Lower leg skin (tissue), 4 donors: ENCODE results near the gene GABRD. TPM values are rescaled to one million over a fixed set of nuclear protein-coding genes. Genes with fewer than 3 reads are reported as not detected.

Experiments used
- DNase-seq, 2 donors: peaks; one replicate each; pipeline ENCODE4 v3.0.0-alpha.2; 2019; ENCODE audit warnings: low spot score in 2 of 2
- H3K4me3 ChIP-seq: fragments of 200-600 bp; sonication (generic); 2 replicates; pipeline ENCODE4 v1.5.1; 2017; ENCODE audit warnings: mild to moderate bottlenecking, low read depth; ENCODE audit not compliant: poor library complexity, severe bottlenecking
- CTCF ChIP-seq, 3 donors: fragments of 450-650 bp; IDR thresholded peaks; one replicate each; pipeline ENCODE4 v1.5.1; 2016; ENCODE audit warnings: antibody characterized with exemption in 3 of 3, mild to moderate bottlenecking in 3 of 3, moderate library complexity in 2 of 3
- POLR2A ChIP-seq, 2 donors: fragments of 450-650 bp; IDR thresholded peaks; one replicate each; pipeline ENCODE4 v1.6.1; 2016 to 2017; ENCODE audit warnings: antibody characterized with exemption in 2 of 2, mild to moderate bottlenecking in 1 of 2, moderate library complexity in 1 of 2
- WGBS, 2 donors: methylation state at CpG; one replicate each; pipeline ENCODE4 v1.1.5; 2018; 5-methylcytosine and 5-hydroxymethylcytosine counted together
- intact Hi-C: fragments of 100-400 bp; cut with DNase I; formaldehyde crosslinking; loops from one replicate; pipeline ENCODE4 v1.15.0; 2023; ENCODE audit warnings: low total_unique reads
- total RNA-seq, 4 donors: library from RNA; depleted of rRNA; stranded (reverse); fragments of >200 nt; gene quantifications; one replicate each; pipeline ENCODE4 v1.1.0, GENCODE V29; 2016

Gene GABRD
- total RNA-seq, 4 donors from 2014 or later = 1.1 to 5.1 (median 2.0) TPM; not detected in 1

DNA sequence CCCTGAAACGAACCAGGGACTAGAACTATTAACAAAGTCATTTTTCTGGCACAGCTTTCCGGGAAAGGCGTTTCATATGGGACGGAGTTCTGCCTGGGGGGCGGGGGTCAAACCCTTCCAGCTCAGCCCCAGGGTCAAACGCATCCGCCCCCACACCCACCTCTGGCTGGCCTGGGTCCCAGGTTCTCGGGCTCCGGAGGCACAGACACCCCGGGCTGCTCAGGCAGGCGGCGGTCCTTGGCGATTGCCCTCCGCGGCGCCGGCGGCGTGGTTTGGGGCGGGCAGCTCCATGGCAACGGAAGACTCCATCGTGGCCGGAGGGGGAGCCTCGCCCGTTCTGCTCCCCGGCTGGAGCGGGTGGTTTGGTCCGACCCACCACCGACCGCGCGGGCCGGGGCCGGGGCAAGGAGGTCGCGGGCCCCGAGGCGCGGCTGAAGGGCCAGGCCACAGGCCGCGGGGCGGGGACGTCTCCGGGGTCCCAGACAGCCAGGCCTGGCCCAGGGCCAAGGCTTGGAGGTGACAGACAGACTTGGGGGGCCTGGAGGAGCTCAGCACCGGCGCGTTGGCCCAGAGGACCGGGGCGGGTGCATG is 15.5 kb upstream of the GABRD start, which contains the start of gene CFAP74:
TSS of gene CFAP74 (minus strand) at position 246 of the 591 bp plus-strand sequence. CDS start 12,830 bp downstream, outside the sequence.
- no peak for TF ChIP-seq CTCF (IDR thresholded peaks at IDR 0.05)
- no peak for TF ChIP-seq POLR2A (IDR thresholded peaks at IDR 0.05)
- H3K4me3 ChIP-seq = no peak within 1 kb of the TSS
- intact Hi-C loops = no loop called here
- no peak for DNase-seq
- 12 to 20% methylated on average over 21 to 22 of the region's 49 CpGs for WGBS, 2 donors

DNA sequence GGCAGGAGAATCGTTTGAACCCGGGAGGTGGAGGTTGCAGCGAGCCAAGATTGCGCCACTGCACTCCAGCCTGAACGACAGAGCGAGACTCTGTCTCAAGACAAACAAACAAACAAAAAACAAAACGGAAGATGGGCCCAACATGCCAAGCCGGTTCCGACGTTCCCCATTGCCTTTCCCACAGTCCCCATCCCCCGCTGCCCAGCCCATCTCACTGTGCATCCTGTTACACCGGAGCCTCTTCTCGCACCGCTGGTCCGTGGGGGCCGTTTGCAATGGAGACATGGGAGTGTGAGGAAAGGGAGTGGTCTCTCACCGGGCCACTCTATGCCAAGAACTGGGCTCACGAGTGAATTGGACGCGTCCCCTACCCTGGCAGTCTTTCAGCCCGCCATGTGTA is 14.3 kb upstream of the GABRD start:
- TF ChIP-seq CTCF (IDR thresholded peaks at IDR 0.05) (no peak), POLR2A (IDR thresholded peaks at IDR 0.05) (no peak)
- WGBS, 2 donors = 69% methylated on average over 21 of the region's 21 CpGs
- intact Hi-C loops = no loop called here
- no peak overlapping the region for H3K4me3 ChIP-seq
- DNase-seq = no peak

DNA sequence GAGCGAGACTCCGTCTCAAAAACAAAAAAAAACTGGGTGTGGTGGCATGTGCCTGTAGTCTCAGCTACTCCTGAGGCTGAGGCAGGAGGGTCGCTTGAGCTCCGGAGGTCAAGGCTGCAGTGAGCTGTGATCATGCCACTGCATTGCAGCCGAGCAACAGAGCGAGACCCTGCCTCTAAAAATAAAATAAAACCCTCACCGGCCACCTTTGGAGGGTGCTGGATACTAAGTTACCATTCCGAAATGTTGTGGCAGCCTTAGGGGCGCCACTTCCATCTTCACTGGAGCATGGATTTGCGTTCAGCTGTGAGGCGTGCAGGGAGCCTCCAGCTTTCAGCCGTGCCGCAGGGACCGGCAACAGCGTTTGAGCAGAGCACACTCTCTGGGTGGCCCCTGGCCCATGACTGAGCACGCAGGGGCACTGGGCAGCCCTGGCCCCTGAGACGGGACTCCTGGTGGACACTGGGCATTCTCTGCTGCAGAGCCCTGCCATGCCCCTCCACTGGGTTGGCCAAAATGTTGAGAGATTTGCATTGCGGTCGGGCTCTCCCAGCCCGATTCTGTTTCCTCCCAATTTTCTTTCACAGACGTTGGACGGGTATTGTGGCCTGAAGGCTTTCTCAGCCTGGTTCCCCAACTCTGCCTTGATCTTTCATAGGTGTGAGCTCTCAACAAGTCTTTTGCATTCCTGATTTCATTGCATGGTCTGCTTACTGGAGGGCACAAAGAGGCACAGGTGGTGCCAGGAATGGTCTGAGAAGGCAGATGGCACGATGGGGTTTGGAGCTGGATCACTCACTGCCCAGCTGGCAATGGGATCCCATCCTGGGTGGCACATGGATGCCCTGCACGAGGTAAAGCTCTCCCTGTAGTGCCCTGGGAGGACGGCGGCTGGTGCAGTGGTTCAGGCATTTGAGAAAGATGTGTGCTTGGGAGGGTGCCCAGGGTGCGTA is 9.8 kb upstream of the GABRD start:
- intact Hi-C loops = no loop called here
- no peak for DNase-seq

DNA sequence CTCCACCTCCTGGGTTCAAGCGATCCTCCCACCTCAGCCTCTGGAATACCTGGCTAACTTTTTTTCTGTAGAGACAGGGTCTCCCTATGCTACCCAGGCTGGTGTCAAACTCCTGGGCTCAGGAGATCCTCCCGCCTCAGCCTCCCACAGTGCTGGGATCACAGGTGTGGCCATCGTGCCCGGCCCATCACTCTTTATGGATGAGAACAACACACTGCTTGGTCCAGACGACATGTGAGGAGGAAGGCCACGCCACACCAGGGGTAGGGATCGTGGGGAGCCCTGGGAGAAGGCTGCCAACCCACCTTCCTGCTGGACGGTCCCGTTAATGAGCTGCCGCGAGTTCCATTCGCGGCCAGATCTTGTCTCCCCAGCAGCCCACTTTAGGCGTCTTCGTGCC is 5.0 kb upstream of the GABRD start:
- no peak overlapping the region for H3K4me3 ChIP-seq
- TF ChIP-seq CTCF (IDR thresholded peaks at IDR 0.05) = no peak
- TF ChIP-seq POLR2A (IDR thresholded peaks at IDR 0.05) = no peak
- 86% methylated on average over 15 of the region's 15 CpGs for WGBS, 2 donors
- intact Hi-C loops = no loop called here
- DNase-seq = no peak

More for the DNA sequence above, 9.8 kb upstream of the GABRD start:
- TF ChIP-seq POLR2A (IDR thresholded peaks at IDR 0.05) (no peak), CTCF (IDR thresholded peaks at IDR 0.05) (no peak)
- 68% methylated on average over 27 of the region's 27 CpGs for WGBS, 2 donors
- H3K4me3 ChIP-seq = no peak overlapping the region

DNA sequence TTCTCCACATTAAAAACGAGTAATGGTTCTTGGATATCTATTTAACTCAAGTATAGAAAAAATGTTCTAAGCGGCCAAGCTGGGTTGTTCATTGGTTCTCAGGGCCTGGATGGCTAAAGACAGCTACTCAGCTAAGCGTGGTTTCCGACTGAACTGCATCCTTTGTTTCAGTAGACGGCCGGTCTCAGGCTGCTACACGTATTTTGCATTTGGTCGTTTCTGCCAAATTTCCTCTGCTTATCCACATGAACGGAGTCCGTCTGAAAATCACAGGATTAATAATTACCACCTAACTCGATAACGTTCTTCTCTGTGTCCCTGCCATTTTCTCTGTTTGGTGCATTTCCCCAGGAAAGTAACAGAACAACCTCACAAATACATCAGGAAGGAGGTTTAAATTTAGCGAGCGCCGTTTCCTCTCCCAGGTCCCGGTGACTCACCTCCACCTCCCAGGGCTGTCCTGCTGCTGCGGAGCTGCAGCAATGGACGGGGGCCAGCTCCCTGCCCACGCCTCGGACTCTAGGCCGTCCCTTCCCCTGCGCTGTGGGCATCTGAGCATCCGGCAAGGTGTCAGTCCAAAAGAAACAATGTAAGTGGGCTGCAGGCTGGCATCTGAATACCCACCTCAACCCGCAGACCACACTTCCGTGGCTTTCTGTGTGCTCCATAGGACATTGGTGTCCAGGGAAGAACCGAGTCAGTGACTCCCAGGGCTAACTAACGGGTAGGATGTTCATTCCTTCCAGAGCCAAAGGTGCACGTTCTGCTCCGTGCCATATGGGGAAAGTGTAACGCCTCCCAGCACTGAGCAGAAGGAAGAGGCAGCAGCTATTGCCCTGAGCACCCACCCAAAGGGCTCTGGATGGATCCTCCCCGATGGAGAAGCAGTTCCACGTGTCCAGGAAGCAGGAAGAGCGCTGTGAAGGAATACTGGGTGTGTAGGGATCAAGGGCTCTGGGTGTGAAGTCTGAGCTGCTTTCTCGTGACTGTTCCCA is 4.1 kb upstream of the GABRD start:
- no peak for TF ChIP-seq POLR2A (IDR thresholded peaks at IDR 0.05)
- TF ChIP-seq CTCF (IDR thresholded peaks at IDR 0.05) = no peak
- 67 to 70% methylated on average over 34 of the region's 34 CpGs for WGBS, 2 donors
- no peak overlapping the region for H3K4me3 ChIP-seq
- intact Hi-C loops = no loop called here
- no peak for DNase-seq
